Stimulated activated CD4-positive, alpha-beta T cell treated with anti-CD3 and anti-CD28 coated beads, Interleukin-12 subunit alpha, Interleukin-12 subunit beta, amount 100 ng/mL, for 4 hours (primary cell): ENCODE measurements around the gene PRKCZ.
A peak's percentile ranks its signal among the peaks of the same experiment; 100 is the strongest.

Source experiments
- DNase-seq: peaks from one replicate; pipeline ENCODE4 v3.0.0-alpha.2; 2020

The PRKCZ gene

GRCh38 chr1:2181752-2182151, 131.5 kb downstream of the PRKCZ start:
- DNase-seq = no peak

DNA sequence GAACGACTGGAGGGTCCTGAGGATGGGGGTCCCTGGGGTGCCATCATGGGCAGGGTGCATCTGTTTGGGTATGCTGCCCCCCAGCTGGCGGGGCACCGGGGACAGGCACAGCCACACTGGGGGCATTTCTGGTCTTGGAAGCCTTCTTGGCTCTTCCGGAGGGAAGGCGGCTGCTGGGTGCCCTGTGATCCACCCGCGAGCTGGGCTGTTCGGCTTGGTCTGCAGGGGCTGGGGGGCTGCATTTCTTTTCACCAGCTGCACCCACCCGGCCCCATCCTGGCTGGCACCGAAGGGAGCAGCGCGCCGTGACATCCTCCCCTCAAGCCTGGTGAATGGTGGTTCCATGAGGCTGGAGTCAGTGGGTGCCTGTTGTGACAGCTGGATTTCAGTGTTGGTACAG, 132.2 kb downstream of the PRKCZ start:
- DNase-seq = no peak

- no peak for DNase-seq
Observed at GRCh38 chr1:2183937-2184334, 133.7 kb downstream of the PRKCZ start.

GRCh38 chr1:2184531-2184930, 134.3 kb downstream of the PRKCZ start:
- DNase-seq = no peak

- DNase-seq = no peak
Observed at GRCh38 chr1:2184934-2185333, 134.7 kb downstream of the PRKCZ start.

GRCh38 chr1:2185880-2186855, 136.0 kb downstream of the PRKCZ start:
- DNase-seq = no peak

DNA sequence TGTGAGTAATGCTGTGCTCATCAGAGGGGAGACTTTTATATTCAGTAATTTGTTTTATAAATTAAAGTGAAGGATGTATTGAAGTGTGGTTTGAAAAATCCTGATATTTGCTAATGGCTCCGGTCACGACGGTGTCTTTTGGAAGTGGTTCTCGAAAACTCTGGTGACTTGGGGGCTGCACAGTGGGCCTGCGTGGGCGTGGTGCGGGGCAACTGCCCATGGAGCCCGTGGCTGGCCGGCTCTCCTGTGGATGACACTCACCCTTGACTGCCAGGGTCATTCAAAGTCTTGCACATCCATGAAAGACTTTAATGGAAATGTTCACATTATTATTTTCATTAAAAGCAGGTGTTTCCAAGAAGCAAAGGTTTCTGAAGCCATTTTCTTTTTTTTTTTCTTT, 136.7 kb downstream of the PRKCZ start:
- DNase-seq = no peak

GRCh38 chr1:2187619-2188018, 137.4 kb downstream of the PRKCZ start:
- DNase-seq = no peak

GRCh38 chr1:2188336-2188735, 138.1 kb downstream of the PRKCZ start:
- no peak for DNase-seq

DNA sequence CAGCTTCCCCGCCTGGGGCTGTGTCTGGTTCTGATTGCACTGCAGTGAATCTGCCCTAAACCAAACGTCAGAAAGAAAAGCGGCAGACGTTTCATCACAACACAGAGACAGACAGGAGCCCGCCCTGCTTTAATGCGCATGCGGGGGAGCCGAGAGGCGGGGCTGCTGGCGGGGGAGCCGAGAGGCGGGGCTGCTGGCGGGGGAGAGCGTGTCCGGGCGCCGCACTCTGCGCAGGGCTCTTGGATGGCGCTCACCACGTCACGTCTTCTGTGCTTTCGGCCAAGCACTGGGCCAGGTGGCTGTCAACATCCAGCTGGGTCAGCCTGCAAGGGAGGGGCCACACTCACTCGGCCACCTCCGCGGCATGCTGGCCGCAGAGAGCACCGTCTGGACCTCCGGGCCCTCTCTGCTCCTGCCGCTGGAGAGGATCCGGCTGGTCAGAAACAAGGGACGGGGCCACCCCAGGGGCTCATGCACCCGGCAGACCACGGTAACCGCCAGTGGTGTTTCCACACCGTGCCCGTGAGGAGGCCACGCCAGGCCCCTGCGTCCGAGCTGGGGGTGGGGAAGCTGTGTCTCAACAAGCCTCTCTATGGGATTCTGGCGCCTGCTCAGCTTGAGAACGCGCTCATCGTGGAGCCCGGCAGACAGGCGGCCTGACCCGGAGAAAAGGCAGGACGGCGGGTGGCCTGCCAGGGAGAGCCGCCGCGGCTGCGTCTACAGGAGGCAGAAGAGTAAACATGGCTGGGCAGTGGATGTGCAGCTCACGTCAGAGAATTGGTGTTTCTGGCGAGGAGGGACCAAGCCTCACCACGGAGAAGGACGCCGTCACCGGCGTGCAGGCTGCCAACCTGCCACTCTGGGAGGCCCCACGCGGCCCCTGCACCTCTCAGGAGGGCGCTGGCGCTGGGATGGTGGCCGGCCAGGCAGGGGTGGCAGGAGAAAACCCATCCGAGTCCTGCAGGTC, 139.5 kb downstream of the PRKCZ start:
- peak; percentile 86 for DNase-seq

DNA sequence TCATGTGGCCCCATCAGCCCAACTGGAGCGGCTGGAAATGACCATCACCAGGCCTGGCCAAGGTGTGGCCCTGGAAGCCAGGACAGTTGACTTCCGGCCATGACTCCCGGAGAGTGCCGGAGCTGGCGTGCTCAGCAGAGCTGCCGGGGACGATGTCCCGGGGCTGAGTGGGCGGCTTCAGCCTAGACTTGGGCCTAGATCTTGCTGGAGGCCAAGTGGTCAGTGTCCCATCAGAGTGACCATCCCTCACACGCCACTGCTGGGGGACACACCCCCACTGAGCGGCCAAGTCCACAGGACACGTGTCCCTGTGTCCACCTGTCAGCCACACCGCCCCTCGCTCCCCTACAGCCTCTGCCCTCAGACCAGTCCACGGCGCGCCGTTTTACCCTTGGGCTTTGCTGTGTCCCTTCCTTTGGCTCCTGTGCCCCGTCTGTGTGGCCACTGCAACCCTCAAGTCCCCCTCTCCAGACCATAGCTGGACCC, 140.3 kb downstream of the PRKCZ start:
- DNase-seq = no peak

DNA sequence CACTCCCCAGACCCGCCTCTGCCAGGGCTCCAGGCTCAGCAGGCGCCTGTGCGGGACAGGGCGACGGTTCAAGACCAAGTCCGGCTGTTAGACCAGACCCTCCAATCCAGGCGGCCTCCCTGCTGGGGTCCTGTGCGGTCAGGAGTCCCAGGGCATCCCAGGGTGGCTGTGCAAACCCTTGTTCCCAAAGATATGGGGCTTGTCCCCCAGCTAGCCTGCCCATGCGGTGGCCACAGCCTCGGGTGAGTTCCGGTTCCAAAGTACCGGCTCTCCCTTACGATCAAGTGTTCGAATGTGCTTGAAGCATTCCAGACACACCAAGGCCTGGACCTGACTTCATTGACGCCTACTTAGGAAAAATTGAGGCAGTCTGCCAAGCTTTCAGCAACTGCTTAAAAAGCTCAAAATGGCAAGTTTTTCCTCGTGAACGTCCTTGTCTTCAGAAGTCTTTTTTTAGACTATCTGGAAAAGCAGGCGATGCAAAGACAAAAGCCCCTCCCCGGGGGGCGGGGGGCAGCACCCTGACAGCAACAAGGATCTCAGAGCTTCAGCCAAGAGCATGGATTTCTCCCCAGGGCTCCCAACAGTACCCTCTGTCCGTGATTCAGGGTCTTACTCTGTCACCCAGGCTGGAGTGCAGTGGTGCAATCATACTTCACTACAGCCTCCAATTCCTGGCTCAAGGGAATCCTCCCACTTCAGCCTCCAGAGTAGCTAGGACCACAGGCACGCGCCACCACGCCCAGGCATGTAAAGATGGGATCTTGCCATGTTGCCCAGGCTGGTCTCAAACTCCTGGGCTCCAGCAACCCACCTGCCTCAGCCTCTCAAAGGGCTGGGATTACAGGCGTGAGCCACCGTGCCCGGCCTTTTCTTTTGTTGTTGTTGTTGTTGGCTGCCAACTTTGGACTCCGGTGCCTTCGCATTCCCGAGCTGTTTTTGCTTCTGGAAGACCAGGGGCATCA, 142.1 kb downstream of the PRKCZ start:
- DNase-seq = no peak

DNA sequence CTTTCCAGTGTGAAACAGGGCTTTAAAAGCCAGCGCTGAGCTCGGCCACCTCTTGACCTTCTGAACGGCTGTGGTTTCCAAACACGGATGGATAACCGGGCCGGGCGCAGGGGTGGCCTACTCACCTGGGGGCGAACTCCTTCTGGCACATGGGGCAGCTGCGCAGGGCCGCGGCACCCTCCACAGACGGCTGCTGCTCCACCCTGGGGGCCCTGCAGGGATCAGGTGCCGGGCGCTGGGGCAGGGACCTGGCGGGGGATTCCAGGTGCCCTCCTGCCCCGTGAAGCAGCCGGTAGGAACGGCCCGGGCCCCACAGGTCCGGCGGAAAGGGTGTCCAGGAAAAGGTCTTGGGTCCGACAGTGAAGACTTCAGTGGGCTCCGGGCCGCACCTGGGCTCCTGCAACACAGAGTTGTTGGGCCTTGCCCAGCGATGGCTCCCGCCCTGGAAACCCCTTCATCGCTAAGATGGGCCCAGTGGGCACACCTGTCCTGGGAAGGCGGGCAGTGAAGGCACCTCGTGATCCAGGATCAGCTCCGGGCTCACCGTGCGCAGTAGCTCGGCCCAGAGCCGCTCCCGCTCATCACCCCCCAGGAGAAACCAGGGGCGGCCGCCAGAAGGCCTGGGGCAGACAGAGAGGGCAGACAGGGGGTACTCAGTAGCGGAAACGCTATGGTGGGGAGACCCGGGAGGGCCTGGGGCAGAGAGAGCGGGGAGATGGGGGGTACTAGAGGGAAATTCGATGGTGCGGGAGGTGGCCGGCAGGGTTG, 143.5 kb downstream of the PRKCZ start:
- no peak for DNase-seq

DNA sequence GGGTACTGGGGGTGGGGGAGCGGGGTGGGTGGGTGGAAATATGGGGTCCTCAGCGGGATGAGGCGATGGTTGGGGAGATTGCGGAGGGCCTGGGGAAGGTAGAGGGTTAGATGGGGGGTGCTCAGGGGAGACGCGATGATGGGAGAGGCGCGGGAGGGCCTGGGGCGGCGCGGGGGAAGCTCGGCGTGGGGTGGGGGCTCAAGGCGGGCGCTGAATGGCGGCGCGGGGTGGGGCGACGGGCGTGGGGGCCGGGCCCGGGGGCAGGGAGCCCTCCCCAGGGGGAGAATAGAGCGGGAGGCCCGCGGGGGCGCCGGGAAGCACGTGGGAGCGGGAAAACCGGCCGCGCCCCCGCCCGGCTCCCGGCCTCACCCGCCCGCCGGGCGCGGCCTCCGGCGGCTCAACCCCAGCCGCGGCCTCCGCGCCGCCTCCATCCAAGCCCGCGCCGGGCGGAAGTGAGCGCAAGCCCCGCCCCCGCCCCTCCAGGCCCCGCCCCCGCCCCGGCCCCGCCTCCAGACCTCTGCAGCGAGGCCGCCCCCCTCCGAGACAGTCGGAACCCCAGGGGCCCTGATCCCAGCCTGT, 144.2 kb downstream of the PRKCZ start, which contains the start of gene FAAP20:
TSS of gene FAAP20 (minus strand) at position 454 of the 579 bp plus-strand sequence. CDS start at position 431, 23 bp downstream.
- DNase-seq = peak; percentile 67

- peak; percentile 79 for DNase-seq
Observed at GRCh38 chr1:2194898-2195673, 144.9 kb downstream of the PRKCZ start.

DNA sequence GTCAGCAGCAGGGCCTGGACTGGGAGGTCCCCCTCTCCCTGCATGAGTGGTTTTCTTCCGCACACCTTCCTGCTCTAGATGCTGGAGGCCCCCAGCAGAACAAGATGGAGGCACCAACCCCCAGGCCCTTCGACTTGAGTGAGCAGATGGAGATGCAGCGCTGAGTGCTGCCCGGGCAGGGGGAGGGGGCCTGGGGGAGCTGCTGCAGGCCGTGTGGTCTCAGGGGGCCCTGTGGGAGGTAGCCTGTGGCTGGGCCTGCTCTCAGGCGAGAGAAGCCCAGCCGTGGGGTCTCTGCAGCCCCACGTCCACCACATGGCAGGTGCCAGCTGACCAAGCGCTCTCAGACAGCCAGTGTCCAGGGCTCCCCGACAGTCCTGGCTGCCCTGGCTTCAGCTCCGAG, 145.6 kb downstream of the PRKCZ start:
- DNase-seq = no peak

DNA sequence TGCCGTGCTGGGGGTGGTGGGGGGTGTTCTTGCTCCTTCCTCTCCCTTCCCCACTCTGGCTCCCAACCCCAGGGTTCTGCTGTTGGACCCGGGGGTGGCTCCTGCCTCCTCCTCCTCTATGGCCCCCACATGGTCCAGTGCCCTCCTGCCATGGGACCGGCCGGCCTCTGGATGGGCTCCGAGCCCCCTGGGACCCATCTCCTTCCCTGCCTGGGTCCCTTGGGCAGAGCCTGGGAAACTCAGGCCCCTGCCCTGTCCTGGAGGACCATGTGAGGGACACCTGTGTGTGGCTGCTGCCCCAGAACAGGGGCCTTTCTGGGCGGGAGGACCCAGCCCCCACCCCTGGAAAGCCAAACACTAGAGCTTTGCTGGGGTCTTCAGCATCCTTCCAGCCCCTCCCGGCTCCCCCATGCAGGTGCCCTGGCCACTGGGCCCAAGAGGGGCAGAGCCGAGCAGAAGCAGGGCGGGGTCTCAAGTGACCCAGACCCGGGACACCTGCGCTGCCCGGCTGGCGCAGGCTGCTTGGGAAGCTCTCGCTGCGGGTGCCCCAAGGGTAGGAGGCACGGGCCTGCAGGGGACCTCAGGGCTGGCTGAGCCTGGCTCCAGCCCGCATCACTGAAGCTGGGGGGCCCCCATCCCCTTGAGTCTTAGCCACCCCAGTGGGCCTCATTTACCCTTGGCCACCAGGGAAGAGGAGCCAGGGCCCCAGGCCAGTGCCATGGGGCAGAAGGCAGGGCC, 146.9 kb downstream of the PRKCZ start:
- no peak for DNase-seq

GRCh38 chr1:2197707-2198165, 147.5 kb downstream of the PRKCZ start:
- DNase-seq = no peak

DNA sequence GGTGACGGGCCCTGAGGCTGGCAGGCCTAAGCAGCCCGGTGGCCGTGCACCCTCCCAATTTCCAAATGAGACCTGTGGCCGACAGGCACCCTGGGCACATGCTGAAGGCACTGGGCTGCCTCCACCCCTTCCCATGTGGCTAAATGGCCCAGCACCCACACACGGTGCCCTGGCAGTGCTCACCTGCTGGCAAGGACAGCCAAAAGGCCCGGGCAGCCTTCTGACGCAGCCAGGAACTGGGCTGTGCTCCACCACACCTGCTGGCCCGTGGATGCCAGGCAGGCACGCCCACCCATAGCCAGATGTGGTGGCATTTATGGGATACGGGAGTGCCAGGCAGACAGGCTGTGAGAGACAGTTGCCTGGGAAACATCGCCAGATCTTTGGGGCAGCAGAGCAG, 148.4 kb downstream of the PRKCZ start:
- no peak for DNase-seq
